ENCODE data around the gene SPTBN4. TPM values are rescaled to one million over a fixed set of nuclear protein-coding genes. Genes with fewer than 3 reads are reported as not detected.

Gene SPTBN4
- polyA plus RNA-seq, 1 donor from 2014 or later: 12.7 TPM

DNA sequence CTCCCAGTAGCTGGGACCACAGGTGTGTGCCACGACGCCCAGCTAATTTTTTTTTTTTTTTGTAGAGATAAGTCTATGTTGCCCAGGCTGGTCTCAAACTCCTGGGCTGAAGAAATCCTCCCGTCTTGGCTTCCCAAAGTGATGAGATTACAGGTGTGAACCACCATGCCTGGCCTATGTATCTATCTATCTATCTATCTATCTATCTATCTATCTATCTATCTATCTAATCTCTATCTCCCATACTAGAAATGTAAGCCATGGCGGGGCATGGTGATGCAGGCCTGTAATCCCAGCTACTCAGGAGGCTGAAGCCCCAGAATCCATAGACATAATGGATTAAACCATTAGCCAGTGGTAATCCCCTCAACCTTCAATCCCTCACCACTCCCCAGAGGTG is 16.1 kb upstream of the SPTBN4 start:
- Histone ChIP-seq H3K9ac (ENCODE audit: low read length) (no peak overlapping the region), H3F3A (ENCODE audit: insufficient read depth, low read length, poor library complexity, severe bottlenecking) (no peaks in the 10 kb centered on the region), H3K36me3 (ENCODE audit: insufficient read depth, low read length) (no peaks in the 10 kb centered on the region), H3K27me3 (ENCODE audit: insufficient read depth, low read depth, low read length) (no peaks in the 10 kb centered on the region), H3K9me2 (ENCODE audit: insufficient read depth, low read length) (no peaks in the 10 kb centered on the region), H3K4me2 (ENCODE audit: low read length) (no peak overlapping the region), H2AFZ (ENCODE audit: low read depth, low read length) (no peak overlapping the region), H3K9me3 (ENCODE audit: low read length) (no peaks in the 10 kb centered on the region), H3K27ac (ENCODE audit: low read length) (no peak overlapping the region), H4K20me1 (ENCODE audit: insufficient read depth) (no peaks in the 10 kb centered on the region), H3K4me3 (ENCODE audit: low read length) (no peak overlapping the region), H3K79me2 (replicated peaks; ENCODE audit: insufficient read depth, low read length) (no peaks in the 10 kb centered on the region)
- TF ChIP-seq TAF1 (IDR thresholded peaks at IDR 0.05; ENCODE audit: low read depth) (no peak), POLR2AphosphoS5 (IDR thresholded peaks at IDR 0.05) (no peak), EZH2 (IDR thresholded peaks at IDR 0.05; ENCODE audit: borderline replicate concordance, insufficient read depth, low read length, poor library complexity, severe bottlenecking) (no peak), MXI1 (conservative IDR thresholded peaks at IDR 0.05; ENCODE audit: poor library complexity, severe bottlenecking) (no peak), EP300 (conservative IDR thresholded peaks at IDR 0.05; ENCODE audit: poor library complexity, severe bottlenecking) (no peak), RAD21 (conservative IDR thresholded peaks at IDR 0.05) (no peak), SMC3 (conservative IDR thresholded peaks at IDR 0.05; ENCODE audit: poor library complexity) (no peak)
- TF ChIP-seq, protein P1, sequence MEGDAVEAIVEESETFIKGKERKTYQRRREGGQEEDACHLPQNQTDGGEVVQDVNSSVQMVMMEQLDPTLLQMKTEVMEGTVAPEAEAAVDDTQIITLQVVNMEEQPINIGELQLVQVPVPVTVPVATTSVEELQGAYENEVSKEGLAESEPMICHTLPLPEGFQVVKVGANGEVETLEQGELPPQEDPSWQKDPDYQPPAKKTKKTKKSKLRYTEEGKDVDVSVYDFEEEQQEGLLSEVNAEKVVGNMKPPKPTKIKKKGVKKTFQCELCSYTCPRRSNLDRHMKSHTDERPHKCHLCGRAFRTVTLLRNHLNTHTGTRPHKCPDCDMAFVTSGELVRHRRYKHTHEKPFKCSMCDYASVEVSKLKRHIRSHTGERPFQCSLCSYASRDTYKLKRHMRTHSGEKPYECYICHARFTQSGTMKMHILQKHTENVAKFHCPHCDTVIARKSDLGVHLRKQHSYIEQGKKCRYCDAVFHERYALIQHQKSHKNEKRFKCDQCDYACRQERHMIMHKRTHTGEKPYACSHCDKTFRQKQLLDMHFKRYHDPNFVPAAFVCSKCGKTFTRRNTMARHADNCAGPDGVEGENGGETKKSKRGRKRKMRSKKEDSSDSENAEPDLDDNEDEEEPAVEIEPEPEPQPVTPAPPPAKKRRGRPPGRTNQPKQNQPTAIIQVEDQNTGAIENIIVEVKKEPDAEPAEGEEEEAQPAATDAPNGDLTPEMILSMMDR (IDR thresholded peaks at IDR 0.05; ENCODE audit: poor library complexity, severe bottlenecking): no peak
- TF ChIP-seq, protein P2, sequence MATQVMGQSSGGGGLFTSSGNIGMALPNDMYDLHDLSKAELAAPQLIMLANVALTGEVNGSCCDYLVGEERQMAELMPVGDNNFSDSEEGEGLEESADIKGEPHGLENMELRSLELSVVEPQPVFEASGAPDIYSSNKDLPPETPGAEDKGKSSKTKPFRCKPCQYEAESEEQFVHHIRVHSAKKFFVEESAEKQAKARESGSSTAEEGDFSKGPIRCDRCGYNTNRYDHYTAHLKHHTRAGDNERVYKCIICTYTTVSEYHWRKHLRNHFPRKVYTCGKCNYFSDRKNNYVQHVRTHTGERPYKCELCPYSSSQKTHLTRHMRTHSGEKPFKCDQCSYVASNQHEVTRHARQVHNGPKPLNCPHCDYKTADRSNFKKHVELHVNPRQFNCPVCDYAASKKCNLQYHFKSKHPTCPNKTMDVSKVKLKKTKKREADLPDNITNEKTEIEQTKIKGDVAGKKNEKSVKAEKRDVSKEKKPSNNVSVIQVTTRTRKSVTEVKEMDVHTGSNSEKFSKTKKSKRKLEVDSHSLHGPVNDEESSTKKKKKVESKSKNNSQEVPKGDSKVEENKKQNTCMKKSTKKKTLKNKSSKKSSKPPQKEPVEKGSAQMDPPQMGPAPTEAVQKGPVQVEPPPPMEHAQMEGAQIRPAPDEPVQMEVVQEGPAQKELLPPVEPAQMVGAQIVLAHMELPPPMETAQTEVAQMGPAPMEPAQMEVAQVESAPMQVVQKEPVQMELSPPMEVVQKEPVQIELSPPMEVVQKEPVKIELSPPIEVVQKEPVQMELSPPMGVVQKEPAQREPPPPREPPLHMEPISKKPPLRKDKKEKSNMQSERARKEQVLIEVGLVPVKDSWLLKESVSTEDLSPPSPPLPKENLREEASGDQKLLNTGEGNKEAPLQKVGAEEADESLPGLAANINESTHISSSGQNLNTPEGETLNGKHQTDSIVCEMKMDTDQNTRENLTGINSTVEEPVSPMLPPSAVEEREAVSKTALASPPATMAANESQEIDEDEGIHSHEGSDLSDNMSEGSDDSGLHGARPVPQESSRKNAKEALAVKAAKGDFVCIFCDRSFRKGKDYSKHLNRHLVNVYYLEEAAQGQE (IDR thresholded peaks at IDR 0.05; ENCODE audit: borderline replicate concordance): no peak

DNA sequence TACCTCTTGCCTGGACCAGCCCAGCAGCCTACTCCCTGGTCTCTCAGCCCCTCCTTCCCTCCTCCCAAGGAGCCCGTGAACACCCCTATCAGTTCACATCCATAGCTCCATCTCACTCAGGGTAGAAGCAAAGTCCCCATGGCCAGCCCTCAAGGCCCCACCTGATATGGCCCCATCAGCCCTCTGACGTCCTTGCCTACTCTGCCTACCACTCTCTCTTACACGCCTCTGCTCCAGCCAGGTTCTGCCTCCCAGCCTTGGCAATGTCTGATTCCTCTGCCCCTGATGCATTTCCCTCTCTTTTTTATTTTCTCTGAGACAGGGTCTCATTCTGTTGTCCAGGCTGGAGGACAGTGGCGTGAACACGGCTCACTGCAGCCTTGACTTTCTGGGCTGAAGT is 14.8 kb upstream of the SPTBN4 start:
- Histone ChIP-seq H3K79me2 (replicated peaks; ENCODE audit: insufficient read depth, low read length) (no peaks in the 10 kb centered on the region), H3K4me2 (ENCODE audit: low read length) (no peak overlapping the region), H3K9ac (ENCODE audit: low read length) (no peak overlapping the region), H3K36me3 (ENCODE audit: insufficient read depth, low read length) (no peaks in the 10 kb centered on the region), H4K20me1 (ENCODE audit: insufficient read depth) (no peaks in the 10 kb centered on the region), H3K27me3 (ENCODE audit: insufficient read depth, low read depth, low read length) (no peaks in the 10 kb centered on the region), H3K9me2 (ENCODE audit: insufficient read depth, low read length) (no peaks in the 10 kb centered on the region), H3K4me3 (ENCODE audit: low read length) (no peak overlapping the region), H2AFZ (ENCODE audit: low read depth, low read length) (no peak overlapping the region), H3F3A (ENCODE audit: insufficient read depth, low read length, poor library complexity, severe bottlenecking) (no peaks in the 10 kb centered on the region), H3K27ac (ENCODE audit: low read length) (no peak overlapping the region), H3K9me3 (ENCODE audit: low read length) (no peaks in the 10 kb centered on the region)
- TF ChIP-seq MXI1 (conservative IDR thresholded peaks at IDR 0.05; ENCODE audit: poor library complexity, severe bottlenecking) (no peak), RAD21 (conservative IDR thresholded peaks at IDR 0.05) (no peak), TAF1 (IDR thresholded peaks at IDR 0.05; ENCODE audit: low read depth) (no peak), EZH2 (IDR thresholded peaks at IDR 0.05; ENCODE audit: borderline replicate concordance, insufficient read depth, low read length, poor library complexity, severe bottlenecking) (no peak), EP300 (conservative IDR thresholded peaks at IDR 0.05; ENCODE audit: poor library complexity, severe bottlenecking) (no peak), SMC3 (conservative IDR thresholded peaks at IDR 0.05; ENCODE audit: poor library complexity) (no peak), POLR2AphosphoS5 (IDR thresholded peaks at IDR 0.05) (no peak)
- TF ChIP-seq, protein P1 (IDR thresholded peaks at IDR 0.05; ENCODE audit: poor library complexity, severe bottlenecking): no peak
- TF ChIP-seq, protein P2 (IDR thresholded peaks at IDR 0.05; ENCODE audit: borderline replicate concordance): no peak

All from neural cell (in vitro differentiated cells).